Astrocyte of the spinal cord (primary cell): ENCODE measurements around the gene STX2.

ENCODE experiments used
- DNase-seq: peaks from one replicate; pipeline ENCODE4 v3.0.0; 2011; ENCODE audit warnings: low read depth, low spot score
- H3K4me3 ChIP-seq: 2 replicates; pipeline ENCODE4 v1.5.1; 2011; ENCODE audit warnings: low read depth, mild to moderate bottlenecking, low read length, moderate library complexity
- CTCF ChIP-seq: IDR thresholded peaks from 2 replicates; pipeline ENCODE4 v1.5.1; 2012; ENCODE audit warnings: low read depth, mild to moderate bottlenecking, low read length, inconsistent platforms
- in situ Hi-C: cut with HindIII; loops from 2 replicates; pipeline ENCODE4 v1.10.0; 2017; ENCODE audit warnings: low sequenced_read_pairs

The STX2 gene

GRCh38 chr12:130839770-130840404, 837 bp upstream of the STX2 start:
- in situ Hi-C loops: no loop called here
- peak overlapping the region; percentile 40 for H3K4me3 ChIP-seq
- DNase-seq: no peak
- TF ChIP-seq CTCF: no peak

GRCh38 chr12:130838284-130838950, 633 bp downstream of the STX2 start:
- in situ Hi-C loops: no loop called here

GRCh38 chr12:130835436-130835835, 3.6 kb downstream of the STX2 start:
- no peak for DNase-seq
- H3K4me3 ChIP-seq: no peak overlapping the region
- in situ Hi-C loops: no loop called here
- TF ChIP-seq CTCF: no peak

More at GRCh38 chr12:130838284-130838950, 633 bp downstream of the STX2 start:
- DNase-seq: no peak
- no peak for TF ChIP-seq CTCF
- H3K4me3 ChIP-seq: peak overlapping the region; percentile 86

- in situ Hi-C loops: no loop called here
- no peak for DNase-seq
- H3K4me3 ChIP-seq: no peak overlapping the region
- TF ChIP-seq CTCF: no peak
Observed at GRCh38 chr12:130835011-130835410, 4.0 kb downstream of the STX2 start.

- TF ChIP-seq CTCF: no peak
- in situ Hi-C loops: no loop called here
- DNase-seq: peak; percentile 39
- H3K4me3 ChIP-seq: no peak overlapping the region
Observed at GRCh38 chr12:130832561-130833209, 6.4 kb downstream of the STX2 start.

GRCh38 chr12:130831876-130832405, 7.1 kb downstream of the STX2 start:
- no peak for TF ChIP-seq CTCF
- no peak for DNase-seq
- in situ Hi-C loops: no loop called here
- H3K4me3 ChIP-seq: no peak overlapping the region
